Epithelial cell of esophagus (primary cell): Measurements from ENCODE around the gene ZCWPW1.
A peak's percentile ranks its signal among the peaks of the same experiment; 100 is the strongest.

Experiments used
- DNase-seq: peaks from one replicate; pipeline ENCODE4 v3.0.0; 2010; ENCODE audit warnings: low read depth
- H3K4me3 ChIP-seq: 2 replicates; pipeline ENCODE4 v1.5.1; 2011; ENCODE audit warnings: mild to moderate bottlenecking, low read length, control low read depth
- CTCF ChIP-seq: IDR thresholded peaks from 2 replicates; pipeline ENCODE4 v1.5.1; 2011; ENCODE audit warnings: low read depth, mild to moderate bottlenecking, low read length, control low read depth, inconsistent platforms; ENCODE audit not compliant: insufficient read depth; ENCODE audit errors: missing control alignments

The ZCWPW1 gene

GRCh38 chr7:100438172-100438571, 9.7 kb upstream of the ZCWPW1 start:
- H3K4me3 ChIP-seq: no peak overlapping the region
- no peak for TF ChIP-seq CTCF

GRCh38 chr7:100437150-100438100, 8.9 kb upstream of the ZCWPW1 start:
- no peak overlapping the region for H3K4me3 ChIP-seq
- no peak for TF ChIP-seq CTCF
- DNase-seq: no peak

More at GRCh38 chr7:100438172-100438571, 9.7 kb upstream of the ZCWPW1 start:
- no peak for DNase-seq

- peak overlapping the region; percentile 77 for H3K4me3 ChIP-seq
- TF ChIP-seq CTCF: no peak
- DNase-seq: peak; percentile 61
These were observed 7.2 kb upstream of the ZCWPW1 start for GRCh38 chr7:100435401-100436304.

- no peak for TF ChIP-seq CTCF
- peak overlapping the region; percentile 77 for H3K4me3 ChIP-seq
- no peak for DNase-seq
These were observed 6.0 kb upstream of the ZCWPW1 start for GRCh38 chr7:100434297-100435144.

- no peak for TF ChIP-seq CTCF
- no peak for DNase-seq
- no peak overlapping the region for H3K4me3 ChIP-seq
These were observed 5.2 kb upstream of the ZCWPW1 start for GRCh38 chr7:100433592-100434296.

- H3K4me3 ChIP-seq: no peak overlapping the region
- DNase-seq: no peak
- TF ChIP-seq CTCF: no peak
These were observed 4.7 kb upstream of the ZCWPW1 start for GRCh38 chr7:100433276-100433591.
